HL-60 (cell line): ENCODE results near the gene GABBR2.

Source experiments
- CTCF ChIP-seq: IDR thresholded peaks from one replicate; pipeline ENCODE4 v1.5.1; 2011; ENCODE audit warnings: low read length, control low read depth, inconsistent platforms; ENCODE audit not compliant: insufficient read depth
- POLR2AphosphoS5 ChIP-seq: IDR thresholded peaks from 2 replicates; pipeline ENCODE4 v1.6.1; 2012; ENCODE audit warnings: low read depth
- REST ChIP-seq: IDR thresholded peaks from 2 replicates; pipeline ENCODE4 v1.6.1; 2012; ENCODE audit warnings: low read depth; ENCODE audit not compliant: insufficient replicate concordance

- no peak for TF ChIP-seq CTCF
- no peak for TF ChIP-seq POLR2AphosphoS5
- TF ChIP-seq REST, result no peak
These were observed 88.9 kb downstream of the GABBR2 start for GRCh38 chr9:98619788-98620187.
